ENCODE results near the gene GLRX5.

DNA sequence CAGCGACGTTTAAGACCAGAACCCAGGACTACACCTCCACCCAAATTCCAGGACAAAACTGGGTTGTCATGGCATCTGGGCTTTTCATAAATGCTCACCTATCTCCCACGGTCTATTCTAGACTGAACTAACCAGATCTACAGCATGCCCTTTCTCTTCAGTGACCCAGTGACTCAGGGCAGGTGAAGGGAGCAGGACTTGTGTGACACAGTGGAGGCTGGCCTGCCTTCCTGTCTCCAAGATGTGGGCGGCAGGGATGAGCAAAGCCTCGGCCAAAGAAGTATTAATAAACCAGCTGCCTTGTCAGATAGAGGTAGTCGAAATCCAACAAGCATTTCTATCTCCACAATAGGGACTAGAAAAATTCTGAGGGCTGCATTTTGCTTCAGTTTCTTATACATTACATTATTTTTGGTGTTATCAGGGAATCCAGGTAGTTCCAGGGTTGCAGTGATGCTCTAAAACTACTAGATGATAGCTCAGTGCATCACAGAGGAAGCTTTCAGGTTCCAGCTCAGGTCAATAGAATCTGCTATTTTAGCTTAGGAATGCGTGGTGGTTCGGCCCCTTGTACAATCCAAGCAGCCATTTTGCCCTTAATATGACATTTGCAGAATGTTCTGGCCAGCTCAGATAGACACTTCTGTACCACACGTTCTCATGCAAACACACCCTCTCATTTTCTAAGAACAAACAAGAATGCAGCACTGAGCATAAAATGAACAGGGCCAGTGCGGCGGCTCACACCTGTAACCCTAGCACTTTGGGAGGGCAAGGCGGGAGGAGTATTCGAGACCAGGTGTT is 4.2 kb upstream of the GLRX5 start:
- TF ChIP-seq, protein P1, sequence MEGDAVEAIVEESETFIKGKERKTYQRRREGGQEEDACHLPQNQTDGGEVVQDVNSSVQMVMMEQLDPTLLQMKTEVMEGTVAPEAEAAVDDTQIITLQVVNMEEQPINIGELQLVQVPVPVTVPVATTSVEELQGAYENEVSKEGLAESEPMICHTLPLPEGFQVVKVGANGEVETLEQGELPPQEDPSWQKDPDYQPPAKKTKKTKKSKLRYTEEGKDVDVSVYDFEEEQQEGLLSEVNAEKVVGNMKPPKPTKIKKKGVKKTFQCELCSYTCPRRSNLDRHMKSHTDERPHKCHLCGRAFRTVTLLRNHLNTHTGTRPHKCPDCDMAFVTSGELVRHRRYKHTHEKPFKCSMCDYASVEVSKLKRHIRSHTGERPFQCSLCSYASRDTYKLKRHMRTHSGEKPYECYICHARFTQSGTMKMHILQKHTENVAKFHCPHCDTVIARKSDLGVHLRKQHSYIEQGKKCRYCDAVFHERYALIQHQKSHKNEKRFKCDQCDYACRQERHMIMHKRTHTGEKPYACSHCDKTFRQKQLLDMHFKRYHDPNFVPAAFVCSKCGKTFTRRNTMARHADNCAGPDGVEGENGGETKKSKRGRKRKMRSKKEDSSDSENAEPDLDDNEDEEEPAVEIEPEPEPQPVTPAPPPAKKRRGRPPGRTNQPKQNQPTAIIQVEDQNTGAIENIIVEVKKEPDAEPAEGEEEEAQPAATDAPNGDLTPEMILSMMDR (IDR thresholded peaks at IDR 0.05), result no peak
- TF ChIP-seq POLR2A (IDR thresholded peaks at IDR 0.05), result no peak

Data from adrenal gland (tissue), 5 donors.